Psoas muscle (tissue), 8 donors: ENCODE measurements around the gene CAMSAP1. TPM values are rescaled to one million over a fixed set of nuclear protein-coding genes. Genes with fewer than 3 reads are reported as not detected.
A peak's percentile ranks its signal among the peaks of the same experiment; 100 is the strongest.

Experiments used
- ATAC-seq, 4 donors: fragments of 200-7000 bp; cut with Tn5 transposase; one replicate each; pipeline ENCODE4 v1.9.1; 2020; ENCODE audit warnings: moderate library complexity in 3 of 4, mild to moderate bottlenecking in 2 of 4
- DNase-seq, 2 donors: peaks; one replicate each; pipeline ENCODE4 v3.0.0-alpha.2; 2020
- H3K27ac ChIP-seq: fragments of 200-600 bp; one replicate; pipeline ENCODE4 v1.8.0; 2022
- H3K27me3 ChIP-seq, 3 donors: fragments of 200-600 bp in 1 of 3; one replicate each; pipeline versions ENCODE4 v1.6.1 to v1.8.0; 2013 to 2022; ENCODE audit warnings: low read length in 2 of 3, mild to moderate bottlenecking in 2 of 3, moderate library complexity in 1 of 3; ENCODE audit not compliant: insufficient read depth in 3 of 3
- H3K36me3 ChIP-seq, 2 donors: fragments of 200-600 bp in 1 of 2; one replicate each; pipeline versions ENCODE4 v1.6.1 to v1.8.0; 2013 to 2022; ENCODE audit warnings: low read depth in 1 of 2, mild to moderate bottlenecking in 1 of 2, moderate library complexity in 1 of 2; ENCODE audit not compliant: insufficient read depth in 1 of 2
- H3K4me1 ChIP-seq: fragments of 200-600 bp; one replicate; pipeline ENCODE4 v1.8.0; 2022
- H3K4me3 ChIP-seq: fragments of 200-600 bp; one replicate; pipeline ENCODE4 v1.8.0; 2022; ENCODE audit warnings: mild to moderate bottlenecking
- H3K9me3 ChIP-seq: fragments of 200-600 bp; one replicate; pipeline ENCODE4 v1.8.0; 2022
- WGBS, 3 donors: extraction: QIAGEN DNeasy Blood & Tissue Kit; methylation state at CpG; one replicate each; pipeline versions ENCODE4 v1.1.6 to v1.1.7; 2013; 5-methylcytosine and 5-hydroxymethylcytosine counted together
- intact Hi-C, 2 donors: fragments of 100-400 bp; cut with DNase I; formaldehyde crosslinking; loops; one replicate each; pipeline versions ENCODE4 v1.11.0 to v1.14.2; 2022
- polyA plus RNA-seq, 3 donors: library from polyadenylated mRNA; stranded (reverse); fragments of 200-250 nt; gene quantifications; one replicate each; pipeline ENCODE4 v1.2.3, GENCODE V29; 2013
- total RNA-seq, 4 donors: library from RNA; stranded (reverse); fragmentation: NEBNext Ultra II Directional in 2 of 4; extraction: Animal tissue kit (Norgen Biotek cat#: 25700) in 2 of 4; gene quantifications; one replicate each; pipeline versions ENCODE4 v1.2.1 to v1.2.4, GENCODE V29; 2021 to 2023
- TF ChIP-seq, protein P1 (sequence below): fragments of 200-600 bp; IDR thresholded peaks from one replicate; pipeline ENCODE4 v1.8.0; 2022; ENCODE audit warnings: antibody characterized with exemption
- donor health status: healthy with polysubstance abuse.
- donor health status: DM: no; HTN: no; CAD: no; lungs with moderate emphysema.
- donor health status: Bipolar disorder and iron deficiency.
- donor health status: healthy.
- donor health status: DM: yes; HTN: yes; CAD: no.
- donor health status: DM: no; HTN: no; CAD: no.
- donor health status: DM: no; HTN: no; CAD: no.
- donor health status: DM: yes; HTN: yes; CAD: no.

CAMSAP1 gene
- total and polyA plus RNA-seq, 7 donors = 21.3 to 51.5 (median 41.5) TPM

DNA sequence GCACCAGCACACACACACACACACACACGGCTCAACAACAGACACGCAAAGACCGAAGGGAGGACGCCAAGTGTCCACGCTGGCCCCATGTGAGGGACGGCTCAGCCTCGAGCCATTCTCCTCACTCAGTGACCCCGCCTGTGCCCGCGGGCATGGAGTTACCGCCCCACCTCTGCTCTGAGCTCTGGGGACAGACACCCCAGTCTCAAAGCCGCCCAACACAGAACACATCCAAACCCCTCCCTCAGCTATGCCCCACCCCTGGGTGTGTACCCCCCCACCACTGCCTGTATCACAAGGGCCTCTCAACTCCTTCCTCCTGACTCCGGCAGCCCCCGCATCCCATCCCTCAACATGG lies 81.2 kb downstream of the CAMSAP1 start:
- intact Hi-C loops = no loop called here
- TF ChIP-seq, protein P1, sequence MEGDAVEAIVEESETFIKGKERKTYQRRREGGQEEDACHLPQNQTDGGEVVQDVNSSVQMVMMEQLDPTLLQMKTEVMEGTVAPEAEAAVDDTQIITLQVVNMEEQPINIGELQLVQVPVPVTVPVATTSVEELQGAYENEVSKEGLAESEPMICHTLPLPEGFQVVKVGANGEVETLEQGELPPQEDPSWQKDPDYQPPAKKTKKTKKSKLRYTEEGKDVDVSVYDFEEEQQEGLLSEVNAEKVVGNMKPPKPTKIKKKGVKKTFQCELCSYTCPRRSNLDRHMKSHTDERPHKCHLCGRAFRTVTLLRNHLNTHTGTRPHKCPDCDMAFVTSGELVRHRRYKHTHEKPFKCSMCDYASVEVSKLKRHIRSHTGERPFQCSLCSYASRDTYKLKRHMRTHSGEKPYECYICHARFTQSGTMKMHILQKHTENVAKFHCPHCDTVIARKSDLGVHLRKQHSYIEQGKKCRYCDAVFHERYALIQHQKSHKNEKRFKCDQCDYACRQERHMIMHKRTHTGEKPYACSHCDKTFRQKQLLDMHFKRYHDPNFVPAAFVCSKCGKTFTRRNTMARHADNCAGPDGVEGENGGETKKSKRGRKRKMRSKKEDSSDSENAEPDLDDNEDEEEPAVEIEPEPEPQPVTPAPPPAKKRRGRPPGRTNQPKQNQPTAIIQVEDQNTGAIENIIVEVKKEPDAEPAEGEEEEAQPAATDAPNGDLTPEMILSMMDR = no peak
- H3K4me1 ChIP-seq = no peaks in the 10 kb centered on the region
- no peak overlapping the region for H3K4me3 ChIP-seq
- no peak overlapping the region for H3K27ac ChIP-seq
- peak in 1 of 4 donors; percentile 30 for ATAC-seq
- WGBS, 3 donors = 93 to 96% (median 95%) methylated on average over 14 of the region's 14 CpGs
- peaks cover 3 to 53% of the 10 kb centered on the region in 2 donors for H3K36me3 ChIP-seq
- H3K27me3 ChIP-seq = no peaks in the 10 kb centered on the region
- no peak for DNase-seq
- no peaks in the 10 kb centered on the region for H3K9me3 ChIP-seq

- H3K4me3 ChIP-seq = no peak overlapping the region
- ATAC-seq (peak in 1 of 4 donors; percentile 30), DNase-seq (no peak)
- TF ChIP-seq, protein P1 = no peak
- H3K27ac ChIP-seq = no peak overlapping the region
- peaks cover 3 to 58% of the 10 kb centered on the region in 2 donors for H3K36me3 ChIP-seq
- intact Hi-C loops = no loop called here
- no peaks in the 10 kb centered on the region for H3K4me1 ChIP-seq
- H3K27me3 ChIP-seq = no peaks in the 10 kb centered on the region
- H3K9me3 ChIP-seq = no peaks in the 10 kb centered on the region
- WGBS, 3 donors = 88 to 94% (median 90%) methylated on average over 25 of the region's 25 CpGs
Measured at GRCh38 chr9:135825435-135826187, 81.7 kb downstream of the CAMSAP1 start.

- Histone ChIP-seq H3K36me3 (peaks cover 4 to 81% of the 10 kb centered on the region in 2 donors), H3K27me3 (no peaks in the 10 kb centered on the region), H3K4me1 (no peaks in the 10 kb centered on the region), H3K4me3 (no peak overlapping the region), H3K9me3 (no peaks in the 10 kb centered on the region), H3K27ac (no peak overlapping the region)
- intact Hi-C loops = no loop called here
- DNase-seq (no peak), ATAC-seq (no peak)
- WGBS, 3 donors = 77 to 88% (median 80%) methylated on average over 12 of the region's 12 CpGs
- TF ChIP-seq, protein P1 = no peak
Measured at GRCh38 chr9:135823036-135823435, 84.3 kb downstream of the CAMSAP1 start.

DNA sequence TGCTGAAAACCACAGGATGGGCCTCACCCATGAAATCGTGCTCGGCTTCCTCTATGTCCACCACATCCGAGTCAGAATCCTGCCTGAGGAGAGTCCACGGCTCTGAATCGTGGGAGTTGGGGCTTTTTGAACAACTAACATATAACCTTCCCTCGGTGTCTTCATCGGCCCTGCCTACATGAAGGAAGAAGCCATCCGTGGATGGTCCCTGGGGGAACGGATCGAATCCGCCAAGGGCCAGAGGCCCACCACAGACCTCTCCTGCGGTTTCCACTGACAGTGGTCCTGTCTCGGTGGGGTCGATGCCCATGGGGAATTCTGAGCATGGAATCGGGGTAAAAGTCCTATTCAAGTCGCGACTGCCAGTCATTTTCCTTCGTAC lies 85.0 kb downstream of the CAMSAP1 start:
- no peak overlapping the region for H3K4me3 ChIP-seq
- no peak overlapping the region for H3K27ac ChIP-seq
- H3K4me1 ChIP-seq = no peaks in the 10 kb centered on the region
- intact Hi-C loops = no loop called here
- H3K9me3 ChIP-seq = no peaks in the 10 kb centered on the region
- H3K36me3 ChIP-seq = peaks cover 7 to 86% of the 10 kb centered on the region in 2 donors
- no peaks in the 10 kb centered on the region for H3K27me3 ChIP-seq
- no peak for DNase-seq
- TF ChIP-seq, protein P1 = no peak
- ATAC-seq = no peak
- WGBS, 3 donors = 78 to 87% (median 84%) methylated on average over 18 of the region's 18 CpGs
